GM18519 (cell line): ENCODE data around the gene SCYL3.

ENCODE experiments used
- ATAC-seq: cut with Tn5 transposase; IDR thresholded peaks from one replicate; pipeline ENCODE4 v1.9.1; 2021; ENCODE audit warnings: mild to moderate bottlenecking, moderate library complexity; ENCODE audit not compliant: unreplicated experiment, low FRiP score

The SCYL3 gene

GRCh38 chr1:169900571-169900970 lies 6.9 kb upstream of the SCYL3 start:
- ATAC-seq = no peak

DNA sequence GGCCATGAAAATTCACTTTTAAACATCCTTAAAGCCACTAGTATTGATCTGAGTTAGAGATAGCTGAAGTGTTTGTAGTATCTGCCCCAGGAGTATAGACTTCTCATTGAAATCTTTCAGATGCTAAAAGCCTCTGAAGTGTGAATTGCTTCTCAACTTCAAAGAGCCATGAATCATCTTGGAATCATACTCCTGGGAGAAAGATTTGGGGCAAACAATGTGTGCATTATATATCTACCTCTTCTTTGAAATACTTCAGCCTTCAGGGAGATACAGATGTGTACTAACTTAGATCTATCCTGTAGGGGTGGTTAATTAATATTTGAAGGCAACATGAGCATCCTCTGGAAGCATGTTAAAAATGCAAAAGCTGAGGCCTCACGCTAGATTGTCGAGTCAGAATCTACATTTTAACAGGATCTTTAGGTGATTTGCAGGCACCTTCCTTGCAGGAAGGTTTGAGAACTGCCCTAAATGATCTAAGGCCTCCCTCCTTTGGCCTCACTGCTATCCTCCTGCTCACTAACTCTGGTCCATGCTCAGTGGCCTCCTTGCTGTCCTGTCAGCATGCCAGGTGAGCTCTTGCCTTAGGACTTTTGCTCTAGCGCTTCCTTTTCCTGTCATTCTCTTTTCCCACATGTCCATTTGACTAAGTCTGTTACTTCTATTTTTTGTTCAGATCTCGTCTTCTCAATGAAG lies 6.0 kb upstream of the SCYL3 start:
- ATAC-seq = no peak

DNA sequence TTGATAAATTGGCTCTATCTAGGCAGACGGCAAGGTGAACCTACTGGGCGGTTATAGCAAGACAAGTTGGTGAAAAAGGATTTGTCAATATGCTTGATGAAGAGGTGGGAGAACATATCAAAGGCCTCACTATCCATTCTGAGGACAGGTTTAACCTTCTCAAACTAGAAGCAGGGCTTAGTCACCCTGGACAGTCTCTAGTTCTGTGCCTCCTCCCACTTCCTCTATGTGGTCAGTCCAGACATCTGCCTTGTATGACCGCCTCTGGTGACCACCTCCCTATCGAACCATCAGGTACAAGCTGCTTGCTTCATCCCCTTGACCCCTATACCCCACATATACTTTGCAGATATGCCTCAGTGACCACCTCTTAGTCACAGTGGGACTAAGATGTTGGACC lies 2.3 kb upstream of the SCYL3 start:
- ATAC-seq = no peak

DNA sequence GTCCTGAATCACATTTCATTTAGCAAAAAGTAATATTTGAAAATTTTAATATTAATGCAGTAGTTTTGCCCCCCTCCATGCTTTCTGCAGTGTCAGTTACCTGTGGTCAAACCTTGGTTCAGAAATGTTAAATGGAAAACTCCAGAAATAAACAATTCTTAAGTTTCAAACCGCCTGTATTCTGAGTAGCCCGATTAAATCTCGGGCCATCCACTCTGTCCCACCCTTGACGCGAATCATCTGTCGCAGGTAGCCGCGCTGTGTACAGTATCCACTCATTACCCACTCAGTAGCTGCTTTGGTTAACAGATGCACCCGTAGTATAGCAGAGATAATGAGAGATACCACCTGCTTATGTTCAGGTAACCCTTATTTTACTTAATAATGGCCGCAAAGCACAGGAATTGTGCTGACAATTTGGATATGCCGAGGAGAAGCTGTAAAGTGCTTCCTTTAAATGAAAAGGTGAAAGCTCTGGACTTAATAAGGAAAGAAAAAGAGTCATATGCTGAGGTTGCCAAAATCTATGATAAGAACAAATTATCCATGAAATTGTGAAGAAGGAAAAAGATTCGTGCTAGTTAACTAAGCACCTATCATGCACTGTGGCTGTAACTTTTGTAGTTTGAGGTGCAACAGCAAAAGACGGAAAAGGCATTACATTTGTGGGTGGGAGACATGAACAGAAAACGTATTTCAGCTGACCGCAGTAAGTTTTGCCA lies 889 bp upstream of the SCYL3 start:
- ATAC-seq = no peak

DNA sequence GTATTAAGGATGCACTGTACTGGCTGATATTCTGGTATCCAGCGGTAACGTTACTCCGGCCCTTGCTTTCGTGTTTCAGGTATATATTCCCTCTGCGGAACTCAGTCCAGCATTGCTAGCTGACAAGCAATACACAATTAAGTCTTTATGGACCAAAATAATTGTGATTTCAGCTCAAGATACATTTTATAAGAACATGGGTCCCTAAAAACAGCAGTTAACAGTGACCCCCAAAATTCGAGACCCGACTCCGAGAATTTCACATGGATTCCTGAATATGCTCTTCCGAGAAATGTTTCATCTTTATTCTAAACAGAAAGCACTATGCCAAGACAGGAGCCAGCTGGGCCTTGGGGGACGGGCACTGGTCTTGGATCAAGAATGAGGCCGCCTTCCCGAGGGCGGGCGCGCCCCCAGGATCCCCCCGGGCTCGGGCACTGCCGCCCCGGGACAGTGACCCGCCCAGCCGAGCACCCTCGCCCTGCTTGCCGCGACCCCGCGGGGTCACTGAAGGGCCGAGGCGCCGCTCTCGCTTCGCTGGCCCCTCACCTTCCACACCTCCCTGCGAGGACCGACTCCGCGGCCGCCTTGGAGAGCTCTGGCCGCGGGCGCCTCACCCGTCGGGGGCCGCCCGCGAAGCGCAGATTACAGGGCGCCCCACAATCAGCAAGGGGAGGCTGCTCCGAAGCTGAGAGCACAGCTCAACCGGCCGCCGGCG lies 610 bp downstream of the SCYL3 start:
- peak; percentile 39 for ATAC-seq

DNA sequence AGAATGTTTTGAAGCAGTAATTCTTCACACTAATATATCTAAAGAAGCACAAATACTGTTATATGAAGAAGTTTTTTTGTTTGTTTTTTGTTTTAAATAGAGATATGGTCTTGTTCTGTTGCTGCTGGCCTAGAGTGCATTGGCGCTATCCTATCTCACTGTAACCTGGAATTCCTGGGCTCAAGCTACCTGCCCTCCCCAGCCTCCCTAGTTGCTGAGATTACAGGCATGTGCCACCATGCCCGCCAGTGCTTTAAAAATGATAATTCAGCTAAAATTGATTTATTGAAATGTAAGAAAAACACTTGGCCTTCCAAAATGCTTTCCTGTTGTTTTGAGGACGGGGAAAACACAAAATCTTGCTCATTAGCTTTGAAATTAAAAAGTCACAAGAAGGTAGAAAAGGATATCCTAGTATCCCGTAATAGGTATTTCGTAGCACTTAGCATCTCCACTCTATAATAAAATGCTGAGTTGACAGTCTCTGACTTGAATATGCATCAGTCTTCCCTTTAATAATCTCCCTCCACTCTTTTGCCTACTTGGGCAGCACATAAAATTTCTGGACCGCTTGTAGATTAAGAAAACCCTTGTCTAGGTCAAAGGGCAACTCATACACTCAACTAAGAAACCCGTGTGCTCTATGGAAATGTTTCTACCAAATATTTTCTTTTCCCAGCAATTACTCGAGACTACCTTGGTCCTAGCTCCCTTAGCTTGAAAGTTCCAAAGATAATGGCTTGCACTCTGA lies 1.3 kb downstream of the SCYL3 start:
- no peak for ATAC-seq

DNA sequence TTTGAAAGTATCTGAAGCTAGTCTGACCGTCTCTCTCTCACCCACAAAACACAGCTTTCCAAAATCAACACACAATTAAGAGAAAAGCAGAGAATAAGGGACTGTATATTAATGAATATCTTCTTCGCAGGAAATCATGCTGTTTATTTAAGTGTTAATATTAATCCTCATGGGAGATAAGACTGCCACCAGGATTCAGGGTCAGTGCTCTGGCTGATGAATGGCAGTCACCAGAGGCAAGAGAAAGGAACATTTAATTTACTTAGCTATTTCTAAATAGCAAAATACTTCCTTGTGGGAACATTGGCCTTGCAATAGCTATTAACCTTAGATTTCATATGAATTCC lies 2.2 kb downstream of the SCYL3 start:
- no peak for ATAC-seq

- no peak for ATAC-seq
Measured at GRCh38 chr1:169890761-169891538, 2.7 kb downstream of the SCYL3 start.

- no peak for ATAC-seq
Measured at GRCh38 chr1:169889871-169890270, 3.8 kb downstream of the SCYL3 start.

DNA sequence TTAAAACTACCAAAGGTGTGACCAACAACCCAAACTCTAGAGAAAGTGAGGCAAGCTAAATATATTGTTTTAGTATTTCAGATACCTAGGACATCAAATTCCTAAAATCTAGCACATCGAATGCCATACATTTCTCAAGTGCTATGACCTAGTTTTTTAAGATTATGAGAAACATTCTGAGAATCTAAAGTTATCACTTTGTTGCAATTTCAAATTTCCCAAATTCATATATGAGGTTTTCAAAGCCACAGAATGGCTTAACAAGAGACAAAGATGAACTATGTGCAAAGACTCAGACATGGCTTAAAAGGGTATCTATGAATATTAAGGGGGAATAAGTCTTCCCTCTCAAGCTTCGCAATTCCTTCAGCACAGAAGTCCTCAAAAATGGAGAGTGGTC lies 6.8 kb downstream of the SCYL3 start:
- no peak for ATAC-seq

DNA sequence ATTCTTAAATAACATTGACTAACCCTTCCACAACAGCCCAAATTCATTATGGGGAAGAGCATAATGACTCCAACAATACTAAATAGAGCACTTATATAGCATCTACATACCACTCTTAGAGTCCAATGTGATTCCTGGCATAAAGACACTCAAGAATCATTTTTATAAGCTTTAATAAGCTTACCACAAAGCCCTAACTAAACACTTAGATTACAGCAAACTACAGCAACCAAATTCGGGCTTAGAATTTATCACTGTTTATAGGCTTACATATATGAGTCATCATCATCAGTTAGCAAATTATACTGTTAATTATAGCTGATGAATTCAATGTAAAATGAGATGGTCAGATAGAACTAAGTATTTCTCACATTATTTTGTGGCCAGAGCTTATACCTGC lies 7.3 kb downstream of the SCYL3 start:
- no peak for ATAC-seq

DNA sequence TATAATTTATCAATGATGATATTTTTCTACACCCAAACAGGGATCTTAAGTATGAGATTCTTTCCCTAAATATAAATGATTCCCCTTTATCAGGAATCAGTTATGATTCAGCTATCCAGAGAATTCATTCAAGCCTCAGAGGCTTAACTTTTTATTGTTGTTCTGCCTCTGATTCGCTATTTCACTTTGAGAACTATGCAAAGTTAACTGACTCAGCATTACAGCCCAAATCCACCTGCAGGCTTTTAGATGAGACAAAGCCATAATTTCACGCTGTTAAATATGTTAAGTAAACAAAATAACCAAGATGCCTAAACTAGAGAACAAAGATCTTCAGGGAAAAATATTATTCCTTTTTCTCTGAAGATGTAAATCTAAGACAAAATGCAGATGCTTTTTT lies 8.5 kb downstream of the SCYL3 start:
- no peak for ATAC-seq

DNA sequence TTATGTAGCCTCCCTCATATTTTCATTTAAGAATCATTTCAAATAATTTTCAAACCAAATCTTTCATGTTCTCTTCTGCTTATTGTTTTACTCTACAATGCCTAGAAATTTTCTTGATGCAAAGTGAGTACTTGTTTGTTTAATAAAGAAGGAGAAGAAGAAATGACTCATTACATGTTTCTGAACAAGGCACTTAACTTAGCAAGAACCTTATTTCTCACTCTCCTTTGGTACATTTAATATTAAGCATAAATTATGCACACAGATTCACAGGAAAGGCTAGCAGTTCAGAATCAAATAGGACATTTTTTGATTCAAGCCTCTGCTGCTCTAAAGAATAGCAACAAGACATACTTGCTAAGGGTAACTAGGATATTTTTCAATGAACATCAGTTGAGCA lies 9.1 kb downstream of the SCYL3 start:
- no peak for ATAC-seq

DNA sequence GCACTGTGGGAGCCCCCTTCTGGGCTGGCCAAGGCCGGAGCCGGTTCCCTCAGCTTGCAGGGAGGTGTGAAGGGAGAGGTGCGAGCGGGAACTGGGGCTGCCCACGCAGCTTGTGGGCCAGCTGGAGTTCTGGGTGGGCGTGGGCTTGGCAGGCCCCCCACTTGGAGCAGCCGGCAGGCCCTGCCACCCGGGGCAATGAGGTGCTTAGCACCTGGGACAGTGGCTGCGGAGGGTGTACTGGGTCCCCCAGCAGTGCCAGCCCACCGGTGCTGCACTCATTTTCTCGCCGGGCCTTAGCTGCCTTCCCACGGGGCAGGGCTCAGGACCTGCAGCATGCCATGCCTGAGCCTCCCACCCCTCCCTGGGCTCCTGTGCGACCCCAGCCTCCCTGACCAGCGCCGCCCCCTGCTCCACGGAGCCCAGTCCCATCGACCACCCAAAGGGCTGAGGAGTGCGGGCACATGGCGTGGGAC lies 11.6 kb downstream of the SCYL3 start:
- ATAC-seq = no peak

GRCh38 chr1:169879034-169879840 lies 14.5 kb downstream of the SCYL3 start:
- no peak for ATAC-seq

- ATAC-seq = no peak
Measured at GRCh38 chr1:169878498-169878897, 15.2 kb downstream of the SCYL3 start.

GRCh38 chr1:169877800-169878491 lies 15.8 kb downstream of the SCYL3 start:
- no peak for ATAC-seq

DNA sequence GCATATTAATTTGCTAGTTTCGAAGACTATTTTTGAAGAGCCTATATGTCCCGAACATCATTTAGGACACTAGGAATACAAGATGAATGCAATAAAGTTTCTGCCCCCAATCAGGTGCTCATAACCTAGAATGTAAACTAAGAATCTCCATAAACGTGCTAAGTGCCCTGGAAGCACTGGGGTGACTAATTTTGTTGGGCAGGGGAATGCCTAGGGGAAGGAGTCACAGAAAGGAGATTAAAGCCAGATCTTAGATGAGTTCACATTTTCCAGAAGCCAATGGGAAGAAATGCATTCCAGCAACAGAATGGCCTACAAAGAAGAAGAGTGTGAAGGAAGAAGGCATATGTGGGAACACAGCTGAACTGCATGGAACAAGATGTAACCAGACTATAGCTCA lies 19.5 kb downstream of the SCYL3 start:
- no peak for ATAC-seq
